Progenitor cell of endocrine pancreas (in vitro differentiated cells): ENCODE results near the gene KANK3. TPM values are rescaled to one million over a fixed set of nuclear protein-coding genes. Genes with fewer than 3 reads are reported as not detected.

Experiments used
- DNase-seq: peaks from one replicate; pipeline ENCODE4 v3.0.0; 2021; ENCODE audit warnings: low spot score; ENCODE audit not compliant: unreplicated experiment
- H3K27ac Mint-ChIP-seq: 2 replicates; pipeline ENCODE4 v1.8.0; 2021; ENCODE audit warnings: mild to moderate bottlenecking, moderate library complexity, mixed read lengths
- H3K27me3 Mint-ChIP-seq: 2 replicates; pipeline ENCODE4 v1.8.0; 2021; ENCODE audit warnings: mixed read lengths
- H3K36me3 Mint-ChIP-seq: 2 replicates; pipeline ENCODE4 v1.8.0; 2022; ENCODE audit warnings: mixed read lengths; ENCODE audit not compliant: insufficient read depth
- H3K4me1 Mint-ChIP-seq: 2 replicates; pipeline ENCODE4 v1.8.0; 2021; ENCODE audit warnings: low read depth, mixed read lengths
- H3K4me3 Mint-ChIP-seq: 2 replicates; pipeline ENCODE4 v1.8.0; 2021; ENCODE audit warnings: low read depth, mild to moderate bottlenecking, moderate library complexity, mixed read lengths
- H3K9me3 Mint-ChIP-seq: 2 replicates; pipeline ENCODE4 v1.8.0; 2021; ENCODE audit warnings: low read depth, mixed read lengths
- CTCF ChIP-seq: fragments of 200-600 bp; sonication (generic); IDR thresholded peaks from one replicate; pipeline ENCODE4 v1.5.0; 2021; ENCODE audit warnings: antibody characterized with exemption, mild to moderate bottlenecking; ENCODE audit not compliant: unreplicated experiment
- total RNA-seq: library from RNA; stranded (reverse); gene quantifications from 2 replicates; pipeline ENCODE4 v1.2.1, GENCODE V29; 2021

The KANK3 gene
- total RNA-seq, 1 donor from 2014 or later = 0.36 TPM

GRCh38 chr19:8322638-8322997, 20.4 kb downstream of the KANK3 start:
- peaks cover 17% of the 10 kb centered on the region for H3K4me1 Mint-ChIP-seq
- H3K27ac Mint-ChIP-seq = peak overlapping the region; percentile 98
- peaks cover 4% of the 10 kb centered on the region for H3K9me3 Mint-ChIP-seq
- TF ChIP-seq CTCF = no peak
- DNase-seq = no peak
- peaks cover 6% of the 10 kb centered on the region for H3K27me3 Mint-ChIP-seq
- H3K4me3 Mint-ChIP-seq = peak overlapping the region; percentile 99
- peaks cover 6% of the 10 kb centered on the region for H3K36me3 Mint-ChIP-seq

GRCh38 chr19:8321986-8322637, 20.9 kb downstream of the KANK3 start:
- H3K36me3 Mint-ChIP-seq = peaks cover 6% of the 10 kb centered on the region
- H3K27me3 Mint-ChIP-seq = peaks cover 5% of the 10 kb centered on the region
- peak overlapping the region; percentile 98 for H3K27ac Mint-ChIP-seq
- no peak for DNase-seq
- peak overlapping the region; percentile 99 for H3K4me3 Mint-ChIP-seq
- peaks cover 4% of the 10 kb centered on the region for H3K9me3 Mint-ChIP-seq
- TF ChIP-seq CTCF = no peak
- peaks cover 17% of the 10 kb centered on the region for H3K4me1 Mint-ChIP-seq

- H3K4me3 Mint-ChIP-seq = peak within 1 kb of the TSS; percentile 99
- H3K36me3 Mint-ChIP-seq = peaks cover 5% of the 10 kb centered on the region
- no peaks in the 10 kb centered on the region for H3K9me3 Mint-ChIP-seq
- TF ChIP-seq CTCF = no peak
- DNase-seq = peak; percentile 95
- H3K27me3 Mint-ChIP-seq = no peaks in the 10 kb centered on the region
- H3K27ac Mint-ChIP-seq = peak within 1 kb of the TSS; percentile 98
- peaks cover 17% of the 10 kb centered on the region for H3K4me1 Mint-ChIP-seq
Observed at GRCh38 chr19:8321067-8321985, 21.7 kb downstream of the KANK3 start, which contains the start of the genes NDUFA7 and RPS28. Gene NDUFA7 (minus strand): TSS chr19:8321375. CDS start chr19:8321358, 17 bp downstream. Gene RPS28 (plus strand): TSS chr19:8321496. CDS start chr19:8321531, 35 bp downstream.

GRCh38 chr19:8320564-8321066, 22.4 kb downstream of the KANK3 start:
- no peak for DNase-seq
- Mint-ChIP-seq H3K27ac (peak overlapping the region; percentile 98), H3K4me1 (peaks cover 17% of the 10 kb centered on the region), H3K36me3 (peaks cover 6% of the 10 kb centered on the region), H3K27me3 (no peaks in the 10 kb centered on the region), H3K9me3 (no peaks in the 10 kb centered on the region), H3K4me3 (peak overlapping the region; percentile 99)
- no peak for TF ChIP-seq CTCF
